IMR-90 (cell line): Measurements from ENCODE around the gene RAB6D. TPM values are rescaled to one million over a fixed set of nuclear protein-coding genes. Genes with fewer than 3 reads are reported as not detected.
A peak's percentile ranks its signal among the peaks of the same experiment; 100 is the strongest.
"Not testable (repeated sequence)": the region's sequence is repeated elsewhere in the genome, so short reads cannot be mapped to it uniquely, and the experiment has no call there.

Experiments
- ATAC-seq: fragments of 200-7000 bp; cut with Tn5 transposase; 2 replicates; pipeline ENCODE4 v1.9.1; 2020; ENCODE audit warnings: low read depth, mild to moderate bottlenecking, moderate library complexity
- BruUV-seq: library from RNA; stranded (reverse); fragments of 400-500 nt; replicated peaks from 2 replicates; lab custom pipeline; 2021; lab: Mats Ljungman, UMichigan
- CTCF ChIA-PET: fragments of 300-600 bp; formaldehyde crosslinking; extraction: SDS; loops from one replicate; lab custom pipeline; 2021; ENCODE audit warnings: antibody characterized with exemption; lab: Yijun Ruan, JAX
- POLR2A ChIA-PET: fragments of 300-600 bp; sonication (Branson Sonifier 250); formaldehyde crosslinking; loops from one replicate; lab custom pipeline; 2022; ENCODE audit warnings: antibody characterized with exemption; ENCODE audit not compliant: unreplicated experiment; lab: Charles Lee
- DNase-seq: peaks from one replicate; pipeline ENCODE4 v3.0.0; 2013
- H2AFZ ChIP-seq: replicated peaks from 2 replicates; pipeline ENCODE3; 2013; ENCODE audit warnings: low read length, mild to moderate bottlenecking; ENCODE audit not compliant: poor library complexity
- H2AK5ac ChIP-seq: 2 replicates; pipeline ENCODE4 v1.6.1; 2013; ENCODE audit warnings: low read depth, low read length, inconsistent platforms
- H2AK9ac ChIP-seq: replicated peaks from 2 replicates; pipeline ENCODE3; 2013; ENCODE audit warnings: mild to moderate bottlenecking, low read depth, low read length, moderate library complexity; ENCODE audit not compliant: poor library complexity
- H2BK120ac ChIP-seq: 2 replicates; pipeline ENCODE4 v1.6.1; 2013; ENCODE audit warnings: low read depth, low read length, inconsistent platforms
- H2BK15ac ChIP-seq: 3 replicates; pipeline ENCODE4 v1.6.1; 2013; ENCODE audit warnings: low read depth, low read length, inconsistent platforms
- H2BK20ac ChIP-seq: 2 replicates; pipeline ENCODE4 v1.6.1; 2013; ENCODE audit warnings: low read depth, mild to moderate bottlenecking, inconsistent platforms, low read length, moderate library complexity
- H2BK5ac ChIP-seq: 2 replicates; pipeline ENCODE4 v1.6.1; 2013; ENCODE audit warnings: mild to moderate bottlenecking, low read depth, low read length, inconsistent platforms; ENCODE audit not compliant: poor library complexity, severe bottlenecking
- H3K14ac ChIP-seq: replicated peaks from 2 replicates; pipeline ENCODE4 v1.6.1; 2013; ENCODE audit warnings: low read depth, low read length, inconsistent platforms
- H3K18ac ChIP-seq: 2 replicates; pipeline ENCODE4 v1.6.1; 2013; ENCODE audit warnings: low read depth, low read length, control low read depth
- H3K23ac ChIP-seq: 2 replicates; pipeline ENCODE4 v1.6.1; 2013; ENCODE audit warnings: low read depth, low read length, inconsistent platforms
- H3K27ac ChIP-seq: 2 replicates; pipeline ENCODE4 v1.5.1; 2013; ENCODE audit warnings: mild to moderate bottlenecking, control low read depth, low read length; ENCODE audit not compliant: insufficient read depth
- H3K27me3 ChIP-seq: 2 replicates; pipeline ENCODE4 v1.6.1; 2013; ENCODE audit warnings: low read length; ENCODE audit not compliant: control insufficient read depth, insufficient read depth
- H3K36me3 ChIP-seq: 2 replicates; pipeline ENCODE4 v1.6.1; 2013; ENCODE audit warnings: low read length, mixed read lengths; ENCODE audit not compliant: control insufficient read depth, insufficient read depth
- H3K4ac ChIP-seq: 2 replicates; pipeline ENCODE4 v1.6.1; 2013; ENCODE audit warnings: low read depth, low read length, inconsistent platforms
- H3K4me1 ChIP-seq: 2 replicates; pipeline ENCODE4 v1.6.1; 2013; ENCODE audit warnings: low read length, mixed read lengths; ENCODE audit not compliant: control insufficient read depth, insufficient read depth
- H3K4me2 ChIP-seq: 2 replicates; pipeline ENCODE4 v1.6.1; 2013; ENCODE audit warnings: low read depth, mild to moderate bottlenecking, control low read depth, low read length, moderate library complexity
- H3K4me3 ChIP-seq: 2 replicates; pipeline ENCODE4 v1.5.1; 2013; ENCODE audit warnings: low read depth, mild to moderate bottlenecking, control low read depth, low read length, moderate library complexity; ENCODE audit not compliant: insufficient read depth
- H3K56ac ChIP-seq: 2 replicates; pipeline ENCODE4 v1.6.1; 2013; ENCODE audit warnings: low read length, inconsistent platforms; ENCODE audit not compliant: insufficient read depth; ENCODE audit errors: extremely low read depth
- H3K79me1 ChIP-seq, 2 experiments: 2 replicates each; pipeline ENCODE4 v1.6.1; 2013; ENCODE audit warnings: low read length in 2 of 2, inconsistent platforms in 1 of 2, low read depth in 1 of 2
- H3K9ac ChIP-seq: 2 replicates; pipeline ENCODE4 v1.6.1; 2013; ENCODE audit warnings: low read depth, low read length, control low read depth
- H3K9me1 ChIP-seq: 2 replicates; pipeline ENCODE4 v1.6.1; 2013; ENCODE audit warnings: low read length, inconsistent platforms; ENCODE audit not compliant: insufficient read depth
- H3K9me3 ChIP-seq: 2 replicates; pipeline ENCODE4 v1.6.1; 2013; ENCODE audit warnings: low read length; ENCODE audit not compliant: control insufficient read depth, insufficient read depth
- H4K20me1 ChIP-seq: 2 replicates; pipeline ENCODE4 v1.6.1; 2013; ENCODE audit warnings: low read length, inconsistent platforms; ENCODE audit not compliant: insufficient read depth
- H4K5ac ChIP-seq: 2 replicates; pipeline ENCODE4 v1.6.1; 2013; ENCODE audit warnings: mild to moderate bottlenecking, low read depth, low read length, control low read depth
- H4K8ac ChIP-seq, 2 experiments: 2 replicates each; pipeline ENCODE4 v1.6.1; 2013; ENCODE audit warnings: low read depth in 2 of 2, low read length in 2 of 2, control low read depth in 1 of 2, inconsistent platforms in 1 of 2
- H4K91ac ChIP-seq: 2 replicates; pipeline ENCODE4 v1.6.1; 2013; ENCODE audit warnings: low read depth, low read length, inconsistent platforms; ENCODE audit not compliant: insufficient read depth
- BHLHE40 ChIP-seq: fragments of 150-350 bp; IDR thresholded peaks from 2 replicates; pipeline ENCODE4 v1.6.1; 2016; ENCODE audit warnings: mild to moderate bottlenecking, low read depth, low read length
- CEBPB ChIP-seq: IDR thresholded peaks from 2 replicates; pipeline ENCODE4 v1.6.1; 2012; ENCODE audit warnings: low read depth, low read length, improper control_type of control experiment
- CHD1 ChIP-seq: IDR thresholded peaks from 2 replicates; pipeline ENCODE4 v1.6.1; 2012; ENCODE audit warnings: low read depth, low read length, improper control_type of control experiment
- FOS ChIP-seq: fragments of 150-350 bp; IDR thresholded peaks from 2 replicates; pipeline ENCODE4 v1.6.1; 2016; ENCODE audit warnings: low read depth, low read length
- MXI1 ChIP-seq: IDR thresholded peaks from 2 replicates; pipeline ENCODE4 v1.6.1; 2012; ENCODE audit warnings: low read depth, mild to moderate bottlenecking, low read length, moderate library complexity, borderline replicate concordance
- NFE2L2 ChIP-seq: fragments of 150-350 bp; IDR thresholded peaks from 2 replicates; pipeline ENCODE4 v1.6.1; 2016; ENCODE audit warnings: low read depth, mild to moderate bottlenecking, low read length
- RAD21 ChIP-seq: IDR thresholded peaks from 2 replicates; pipeline ENCODE4 v1.6.1; 2012; ENCODE audit warnings: low read length, improper control_type of control experiment
- RCOR1 ChIP-seq: IDR thresholded peaks from 2 replicates; pipeline ENCODE4 v1.6.1; 2012; ENCODE audit warnings: mild to moderate bottlenecking, low read length, improper control_type of control experiment; ENCODE audit not compliant: insufficient replicate concordance
- RFX5 ChIP-seq: IDR thresholded peaks from 2 replicates; pipeline ENCODE4 v1.8.0; 2012; ENCODE audit warnings: low read depth, mild to moderate bottlenecking, low read length, moderate library complexity
- WGBS, 2 experiments: methylation state at CpG; one replicate each; pipeline versions ENCODE4 v1.1.5 to v1.1.7; 2013; ENCODE audit warnings: missing lambda C conversion rate in 2 of 2; ENCODE audit not compliant: insufficient read length in 1 of 2; ENCODE audit errors: extremely low coverage in 2 of 2; 5-methylcytosine and 5-hydroxymethylcytosine counted together
- dilution Hi-C: fragments of 300-500 bp; cut with HindIII; formaldehyde crosslinking; loops from one replicate; pipeline ENCODE4 v1.14.3; 2018; ENCODE audit warnings: low sequenced_read_pairs; ENCODE audit not compliant: unreplicated experiment
- in situ Hi-C: fragments of 300-500 bp; cut with MboI; formaldehyde crosslinking; loops from 3 replicates; pipeline ENCODE4 v1.14.3; 2019; ENCODE audit warnings: low sequenced_read_pairs, inconsistent platforms, mixed read lengths
- intact Hi-C: fragments of 100-400 bp; cut with micrococcal nuclease; formaldehyde crosslinking; loops from 2 replicates; pipeline ENCODE4 v1.10.0; 2022
- polyA plus RNA-seq, 3 experiments: library from polyadenylated mRNA; depleted of rRNA; stranded (reverse); fragments of >200 nt; gene quantifications; 2 replicates each; pipeline ENCODE4 v1.2.3, GENCODE V29; 2012; ENCODE audit warnings: low replicate concordance in 1 of 3
- total RNA-seq: library from RNA; depleted of rRNA; stranded (reverse); fragments of >200 nt; gene quantifications from 2 replicates; pipeline ENCODE4 v1.2.3, GENCODE V29; 2012

Gene RAB6D
- total and polyA plus RNA-seq, 2 of the 4 experiments (the other 2 are of a cell fraction) = not detected

DNA sequence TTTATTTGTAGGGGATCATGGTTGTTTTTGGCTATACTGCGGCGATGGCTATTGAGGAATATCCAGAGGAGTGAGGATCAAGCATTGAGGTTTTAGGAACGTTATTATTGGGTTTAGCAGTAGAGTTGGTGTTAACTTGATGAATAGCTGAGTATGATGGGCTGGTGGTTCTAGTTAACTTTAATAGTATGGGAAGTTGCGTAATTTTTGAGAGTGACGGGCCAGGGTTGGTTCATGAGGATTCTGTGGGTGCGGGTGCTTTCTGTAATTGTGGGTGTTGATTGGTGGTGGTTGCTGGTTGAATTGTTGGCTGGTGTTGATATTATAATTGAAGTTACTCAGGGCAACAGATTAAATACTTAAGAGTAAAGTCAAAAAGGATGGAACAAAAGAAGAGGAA is 6.0 kb upstream of the RAB6D start:
- Histone ChIP-seq H2BK5ac (no peak overlapping the region), H3K36me3 (no peaks in the 10 kb centered on the region), H3K9ac (no peak overlapping the region), H4K5ac (no peak overlapping the region), H2AK9ac (no peak overlapping the region), H3K18ac (no peak overlapping the region), H2AK5ac (no peak overlapping the region), H3K27me3 (peaks cover 2% of the 10 kb centered on the region; the same call in 1 of the 2 replicates), H3K4me1 (no peaks in the 10 kb centered on the region), H4K20me1 (no peaks in the 10 kb centered on the region), H4K8ac (no peak overlapping the region), H2AFZ (no peak overlapping the region), H3K79me1 (no peaks in the 10 kb centered on the region), H3K9me3 (no peaks in the 10 kb centered on the region), H4K91ac (no peak overlapping the region), H3K4me3 (no peak overlapping the region), H3K9me1 (no peaks in the 10 kb centered on the region), H2BK120ac (no peak overlapping the region), H2BK15ac (no peak overlapping the region), H3K56ac (no peak overlapping the region), H3K23ac (no peak overlapping the region), H2BK20ac (no peak overlapping the region), H3K27ac (no peak overlapping the region), H3K14ac (no peak overlapping the region), H3K4me2 (no peak overlapping the region), H3K4ac (no peak overlapping the region)
- no peak for TF ChIP-seq NFE2L2
- no peak for TF ChIP-seq CHD1
- no peak for TF ChIP-seq RFX5
- no peak for TF ChIP-seq BHLHE40
- no peak for TF ChIP-seq RCOR1
- TF ChIP-seq MXI1 = no peak
- TF ChIP-seq CEBPB = peak; percentile 61
- no peak for TF ChIP-seq FOS
- no peak for TF ChIP-seq RAD21
- in situ Hi-C loops (no loop called here), intact Hi-C loops (no loop called here), dilution Hi-C loops (loop anchor here (25.0 kb wide), 1 partner anchor 1083 kb away; no protein-coding TSS in a partner anchor)
- ChIA-PET CTCF (no interaction called here), POLR2A (no interaction called here)
- ATAC-seq (no peak), DNase-seq (no peak)
- WGBS, 2 experiments = 83% methylated on average over 2 of the region's 6 CpGs; no CpG with 5 or more reads in 1 of the 2 experiments
- no TSS peak for BruUV-seq

DNA sequence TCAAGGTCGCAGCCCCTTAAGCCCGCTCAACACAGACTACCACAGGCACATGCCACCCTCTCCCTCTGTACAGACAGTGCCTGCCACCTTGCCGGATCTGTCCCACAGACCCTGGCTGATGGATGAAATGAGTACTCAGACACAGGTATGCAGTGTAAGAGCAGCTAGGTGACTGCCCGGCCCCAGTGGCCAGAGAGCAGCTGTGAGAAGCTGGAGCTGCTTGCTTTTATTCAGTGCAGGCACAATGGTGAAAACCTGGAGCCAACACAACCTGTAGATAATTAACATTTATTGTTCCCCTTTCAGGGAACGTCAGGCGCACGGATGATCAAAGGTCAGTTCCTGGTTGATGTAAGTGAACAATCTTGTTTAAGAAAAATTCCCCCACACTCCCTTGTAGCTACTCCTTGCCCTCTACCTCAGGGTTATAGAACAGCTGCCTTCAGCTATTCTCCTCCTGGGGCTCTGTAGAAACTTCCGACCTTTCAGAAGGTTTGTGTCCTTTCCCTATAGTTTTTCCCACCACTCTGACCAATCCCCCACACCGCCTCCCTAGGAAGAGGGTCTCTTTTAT is 4.6 kb upstream of the RAB6D start:
- H2AK5ac ChIP-seq, H4K91ac ChIP-seq, DNase-seq, BruUV-seq, H3K23ac ChIP-seq, in situ Hi-C loops, H3K79me1 ChIP-seq, H2AFZ ChIP-seq, H3K36me3 ChIP-seq, H2BK5ac ChIP-seq, ATAC-seq, H3K4me1 ChIP-seq, CTCF ChIA-PET, H3K14ac ChIP-seq, H3K9me3 ChIP-seq, H3K4me3 ChIP-seq, H4K20me1 ChIP-seq, POLR2A ChIA-PET, H3K9me1 ChIP-seq, H3K4ac ChIP-seq, H3K9ac ChIP-seq, H3K18ac ChIP-seq, H3K56ac ChIP-seq, H2AK9ac ChIP-seq, H4K5ac ChIP-seq, H4K8ac ChIP-seq, H3K4me2 ChIP-seq, H2BK15ac ChIP-seq, H2BK20ac ChIP-seq, intact Hi-C loops, H3K27ac ChIP-seq, H3K27me3 ChIP-seq, H2BK120ac ChIP-seq: not testable (repeated sequence)
- dilution Hi-C loops = loop anchor here (25.0 kb wide), 1 partner anchor 1081 kb away; no protein-coding TSS in a partner anchor
- no CpG with 5 or more reads among the region's 9 CpGs for WGBS, 2 experiments
